ENCODE measurements around the gene NR2E3.
"Not testable (repeated sequence)": the region's sequence is repeated elsewhere in the genome, so short reads cannot be mapped to it uniquely, and the experiment has no call there.

Gene NR2E3

DNA sequence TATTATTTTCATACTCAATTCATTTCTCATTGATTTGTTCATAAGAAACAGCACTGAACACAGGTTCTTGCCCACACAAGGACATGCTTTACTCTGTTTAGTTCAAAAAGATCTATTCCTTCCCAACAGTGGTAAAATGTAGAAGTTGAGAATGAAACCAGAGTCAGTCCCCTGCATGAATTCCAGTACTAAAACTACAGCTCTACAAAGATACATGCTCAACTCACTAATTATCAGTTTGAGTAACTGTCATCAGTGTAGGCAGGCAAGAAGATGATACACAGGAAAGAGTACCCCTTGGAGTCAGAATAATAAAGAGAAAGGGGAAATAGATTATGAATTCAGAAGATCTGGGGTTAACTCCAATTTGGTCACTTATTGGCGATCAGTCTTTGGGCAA lies 43.2 kb downstream of the NR2E3 start:
- no peaks in the 10 kb centered on the region for H3K4me1 ChIP-seq (ENCODE audit: insufficient read depth, low read length, poor library complexity, severe bottlenecking)
- H3K79me2 ChIP-seq (ENCODE audit: insufficient read depth, low read length) = no peaks in the 10 kb centered on the region
- H3K4me2 ChIP-seq (ENCODE audit: low read depth, low read length, poor library complexity, severe bottlenecking) = no peak overlapping the region
- H3K27me3 ChIP-seq (ENCODE audit: insufficient read depth, low read length, poor library complexity, severe bottlenecking) = no peaks in the 10 kb centered on the region
- peaks cover 40% of the 10 kb centered on the region for H3K36me3 ChIP-seq (ENCODE audit: insufficient read depth, low read length)
- TF ChIP-seq EZH2phosphoT487 (IDR thresholded peaks at IDR 0.05; ENCODE audit: borderline replicate concordance) (no peak), CTCF (conservative IDR thresholded peaks at IDR 0.05; ENCODE audit: low read length) (no peak)
- H4K20me1 ChIP-seq (ENCODE audit: insufficient read depth, low read length, poor library complexity, severe bottlenecking) = no peaks in the 10 kb centered on the region
- H3K9me2 ChIP-seq (replicated peaks; ENCODE audit: low read depth, low read length) = no peaks in the 10 kb centered on the region
- no peaks in the 10 kb centered on the region for H3K9me3 ChIP-seq (ENCODE audit: insufficient read depth, low read depth, low read length)
- H2AFZ ChIP-seq (ENCODE audit: low read length) = no peak overlapping the region
- H3F3A ChIP-seq (ENCODE audit: low read depth) = no peaks in the 10 kb centered on the region; the same call in 1 of the 2 replicates
- H3K9ac ChIP-seq (ENCODE audit: low read depth, low read length, poor library complexity, severe bottlenecking) = no peak overlapping the region
- no peak overlapping the region for H3K4me3 ChIP-seq (ENCODE audit: low read length, poor library complexity, severe bottlenecking)

DNA sequence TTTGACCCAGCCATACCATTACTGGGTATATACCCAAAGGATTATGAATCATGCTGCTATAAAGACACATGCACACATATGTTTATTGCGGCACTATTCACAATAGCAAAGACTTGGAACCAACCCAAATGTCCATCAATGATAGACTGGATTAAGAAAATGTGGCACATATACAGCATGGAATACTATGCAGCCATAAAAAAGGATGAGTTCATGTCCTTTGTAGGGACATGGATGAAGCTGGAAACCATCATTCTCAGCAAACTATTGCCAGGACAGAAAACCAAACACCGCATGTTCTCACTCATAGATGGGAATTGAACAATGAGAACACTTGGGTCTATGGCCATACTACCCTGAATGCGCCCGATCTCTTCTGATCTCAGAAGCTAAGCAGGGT lies 47.9 kb downstream of the NR2E3 start:
- not testable (repeated sequence) for H3K4me1 ChIP-seq (ENCODE audit: insufficient read depth, low read length, poor library complexity, severe bottlenecking); H2AFZ ChIP-seq (ENCODE audit: low read length); H3K9me3 ChIP-seq (ENCODE audit: insufficient read depth, low read depth, low read length); H3K9ac ChIP-seq (ENCODE audit: low read depth, low read length, poor library complexity, severe bottlenecking); H3K4me3 ChIP-seq (ENCODE audit: low read length, poor library complexity, severe bottlenecking); H3K9me2 ChIP-seq (replicated peaks; ENCODE audit: low read depth, low read length); H4K20me1 ChIP-seq (ENCODE audit: insufficient read depth, low read length, poor library complexity, severe bottlenecking); H3F3A ChIP-seq (ENCODE audit: low read depth); H3K27me3 ChIP-seq (ENCODE audit: insufficient read depth, low read length, poor library complexity, severe bottlenecking); H3K79me2 ChIP-seq (ENCODE audit: insufficient read depth, low read length); H3K4me2 ChIP-seq (ENCODE audit: low read depth, low read length, poor library complexity, severe bottlenecking)
- H3K36me3 ChIP-seq (ENCODE audit: insufficient read depth, low read length) = peaks cover 16% of the 10 kb centered on the region; the same call in 1 of the 2 replicates
